DND-41 (cell line): Measurements from ENCODE around the gene SBK3.

Experiments
- EZH2 ChIP-seq: IDR thresholded peaks from 3 replicates; pipeline ENCODE4 v1.6.1; 2012; ENCODE audit warnings: borderline replicate concordance, low read depth, mild to moderate bottlenecking, moderate library complexity, low read length, inconsistent platforms; ENCODE audit not compliant: severe bottlenecking
- TF ChIP-seq, protein P1 (sequence below): IDR thresholded peaks from 2 replicates; pipeline ENCODE4 v1.5.1; 2012; ENCODE audit warnings: borderline replicate concordance, low read length, moderate library complexity, mild to moderate bottlenecking; ENCODE audit not compliant: poor library complexity, severe bottlenecking; ENCODE audit errors: extremely low read depth

GRCh38 chr19:55500368-55500952, 44.9 kb downstream of the SBK3 start:
- TF ChIP-seq, protein P1, sequence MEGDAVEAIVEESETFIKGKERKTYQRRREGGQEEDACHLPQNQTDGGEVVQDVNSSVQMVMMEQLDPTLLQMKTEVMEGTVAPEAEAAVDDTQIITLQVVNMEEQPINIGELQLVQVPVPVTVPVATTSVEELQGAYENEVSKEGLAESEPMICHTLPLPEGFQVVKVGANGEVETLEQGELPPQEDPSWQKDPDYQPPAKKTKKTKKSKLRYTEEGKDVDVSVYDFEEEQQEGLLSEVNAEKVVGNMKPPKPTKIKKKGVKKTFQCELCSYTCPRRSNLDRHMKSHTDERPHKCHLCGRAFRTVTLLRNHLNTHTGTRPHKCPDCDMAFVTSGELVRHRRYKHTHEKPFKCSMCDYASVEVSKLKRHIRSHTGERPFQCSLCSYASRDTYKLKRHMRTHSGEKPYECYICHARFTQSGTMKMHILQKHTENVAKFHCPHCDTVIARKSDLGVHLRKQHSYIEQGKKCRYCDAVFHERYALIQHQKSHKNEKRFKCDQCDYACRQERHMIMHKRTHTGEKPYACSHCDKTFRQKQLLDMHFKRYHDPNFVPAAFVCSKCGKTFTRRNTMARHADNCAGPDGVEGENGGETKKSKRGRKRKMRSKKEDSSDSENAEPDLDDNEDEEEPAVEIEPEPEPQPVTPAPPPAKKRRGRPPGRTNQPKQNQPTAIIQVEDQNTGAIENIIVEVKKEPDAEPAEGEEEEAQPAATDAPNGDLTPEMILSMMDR, result no peak
- TF ChIP-seq EZH2, result no peak
